Mononuclear cell (primary cell): ENCODE data around the gene SGMS1. TPM values are rescaled to one million over a fixed set of nuclear protein-coding genes. Genes with fewer than 3 reads are reported as not detected.

Experiments used
- H3K27me3 ChIP-seq: 2 replicates; pipeline ENCODE4 v1.6.0; 2011; ENCODE audit warnings: low read length, control low read depth; ENCODE audit not compliant: insufficient read depth
- H3K4me1 ChIP-seq: 2 replicates; pipeline ENCODE4 v1.5.1; 2011; ENCODE audit warnings: mild to moderate bottlenecking, low read length, control low read depth; ENCODE audit not compliant: insufficient read depth
- H3K4me3 ChIP-seq: 2 replicates; pipeline ENCODE4 v1.5.1; 2011; ENCODE audit warnings: mild to moderate bottlenecking, low read length, moderate library complexity
- H3K9me3 ChIP-seq: 2 replicates; pipeline ENCODE4 v1.5.1; 2011; ENCODE audit warnings: low read depth, mild to moderate bottlenecking, control low read depth, low read length
- total RNA-seq: library from RNA; depleted of rRNA; stranded (reverse); fragments of >200 nt; gene quantifications from one replicate; pipeline ENCODE4 v1.2.3, GENCODE V29; 2012

The SGMS1 gene
- total RNA-seq, 1 donor = 62.8 TPM

GRCh38 chr10:50585921-50586739 lies 37.6 kb downstream of the SGMS1 start:
- H3K4me3 ChIP-seq = no peak overlapping the region
- peaks cover 19% of the 10 kb centered on the region for H3K4me1 ChIP-seq
- no peaks in the 10 kb centered on the region for H3K27me3 ChIP-seq
- H3K9me3 ChIP-seq = no peaks in the 10 kb centered on the region

DNA sequence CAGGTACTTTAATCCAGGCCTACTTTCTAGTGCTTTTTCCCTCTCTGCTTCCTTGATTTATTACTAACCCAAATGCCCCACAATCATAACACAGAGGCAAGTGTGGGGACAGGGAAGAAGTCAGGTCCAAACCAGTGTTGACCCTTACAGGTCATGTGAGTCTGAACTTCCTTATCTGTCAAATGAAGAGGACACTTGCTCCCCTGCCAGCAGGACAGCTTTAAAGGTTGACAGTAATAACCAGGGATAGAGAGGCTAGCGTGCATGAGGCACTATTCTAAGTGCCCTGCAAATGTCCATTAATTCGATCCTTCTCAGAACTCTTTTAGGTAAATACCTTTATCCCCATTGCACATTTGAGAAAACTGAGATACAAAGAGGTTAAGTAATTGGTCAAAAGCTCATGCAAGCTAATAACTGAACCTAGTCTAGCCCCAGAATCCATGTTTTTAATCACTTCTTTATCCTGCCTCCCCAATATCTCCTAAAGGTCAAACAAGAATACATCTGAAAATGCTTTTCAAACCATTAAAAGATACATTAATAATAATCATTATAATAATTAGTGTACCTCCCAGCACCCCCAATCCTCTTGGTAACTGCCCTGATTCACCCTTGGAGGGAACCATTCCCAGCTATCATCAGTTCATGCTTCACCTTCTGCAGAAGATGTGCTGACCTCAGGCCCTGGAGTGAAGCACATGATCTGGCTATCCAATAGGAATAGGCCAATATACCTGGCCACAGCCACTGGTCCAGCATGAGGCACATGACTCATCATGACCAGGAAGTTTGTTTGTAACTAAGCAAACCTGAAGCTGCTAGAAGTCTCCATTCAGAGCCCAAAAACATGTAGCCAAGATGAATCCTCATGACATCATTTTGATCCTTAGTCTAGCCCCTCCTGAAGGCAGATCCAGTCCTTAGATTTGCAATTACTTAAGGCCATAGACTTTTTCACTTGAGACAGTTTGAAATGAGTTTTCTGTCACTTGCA lies 40.7 kb downstream of the SGMS1 start:
- Histone ChIP-seq H3K27me3 (no peaks in the 10 kb centered on the region), H3K9me3 (no peaks in the 10 kb centered on the region), H3K4me1 (peaks cover 25% of the 10 kb centered on the region), H3K4me3 (no peak overlapping the region)

- Histone ChIP-seq H3K9me3 (no peaks in the 10 kb centered on the region), H3K4me1 (peaks cover 31% of the 10 kb centered on the region), H3K4me3 (no peak overlapping the region), H3K27me3 (no peaks in the 10 kb centered on the region)
These were observed 41.7 kb downstream of the SGMS1 start for GRCh38 chr10:50582046-50582445.

DNA sequence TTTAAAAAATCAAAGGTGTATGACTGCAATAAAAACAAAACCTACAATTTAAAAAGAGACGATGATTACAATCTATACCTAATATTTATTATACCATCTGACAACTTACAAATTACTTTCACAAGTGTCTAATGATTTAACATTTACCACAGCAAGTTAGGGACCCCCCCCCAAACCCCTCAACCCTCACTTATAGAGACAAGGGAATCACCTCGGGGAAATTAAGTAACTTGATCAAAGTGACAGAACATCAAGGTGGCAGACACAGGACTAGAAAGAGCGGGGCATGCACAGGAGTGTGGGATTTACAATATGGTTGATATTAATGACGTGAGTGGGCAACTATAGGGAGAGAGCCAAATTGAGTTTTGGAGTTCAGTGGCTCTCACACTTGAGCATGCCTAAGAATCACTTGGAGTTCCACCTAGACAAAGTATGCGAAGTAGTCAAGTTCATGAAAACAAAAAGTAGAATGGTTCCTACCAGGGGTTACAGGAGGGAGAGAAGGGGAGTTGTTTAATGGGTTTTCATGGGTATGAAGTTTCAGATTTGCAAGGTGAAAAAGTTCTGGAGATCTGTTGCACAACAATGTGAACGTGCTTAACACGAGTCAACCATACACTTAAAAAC lies 43.4 kb downstream of the SGMS1 start:
- Histone ChIP-seq H3K27me3 (no peaks in the 10 kb centered on the region), H3K4me3 (no peak overlapping the region), H3K4me1 (peaks cover 27% of the 10 kb centered on the region)

DNA sequence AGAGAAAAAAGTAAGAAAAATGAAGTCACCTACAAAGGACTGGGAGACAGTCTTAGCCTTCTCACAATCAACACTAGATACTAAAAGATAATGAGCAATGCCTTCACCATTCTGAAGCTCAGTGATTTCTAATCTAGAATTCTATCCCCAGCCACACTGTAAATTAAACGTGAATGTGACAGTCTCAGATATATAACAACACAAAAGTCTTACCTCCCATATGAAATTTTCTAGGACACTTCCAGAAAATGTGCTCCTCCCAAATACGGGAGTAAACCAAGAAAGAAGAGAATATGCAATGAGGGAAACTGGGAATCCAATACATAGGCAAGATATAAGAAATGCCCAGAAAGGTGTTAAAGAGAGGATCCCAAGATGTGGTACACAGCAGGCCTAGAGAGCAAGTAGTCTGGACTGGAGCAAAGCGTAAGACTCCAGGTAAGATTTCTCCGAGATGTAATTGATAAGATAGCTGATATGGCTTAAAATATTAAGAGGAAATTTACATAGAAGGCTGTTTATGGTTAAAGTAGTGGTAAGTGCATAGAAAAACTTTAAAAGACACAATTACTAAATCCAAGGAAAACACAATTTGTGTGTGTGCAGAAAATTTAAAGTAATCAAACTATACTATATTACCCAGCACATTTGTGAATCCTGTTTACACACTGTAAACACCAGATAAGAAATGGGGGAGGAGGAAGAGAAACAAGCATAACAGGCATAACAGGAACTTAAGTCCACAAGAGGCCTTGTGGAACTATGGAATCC lies 44.1 kb downstream of the SGMS1 start:
- no peak overlapping the region for H3K4me3 ChIP-seq
- peaks cover 27% of the 10 kb centered on the region for H3K4me1 ChIP-seq
- no peaks in the 10 kb centered on the region for H3K27me3 ChIP-seq
- H3K9me3 ChIP-seq = no peaks in the 10 kb centered on the region

More for the DNA sequence above, 43.4 kb downstream of the SGMS1 start:
- no peaks in the 10 kb centered on the region for H3K9me3 ChIP-seq

DNA sequence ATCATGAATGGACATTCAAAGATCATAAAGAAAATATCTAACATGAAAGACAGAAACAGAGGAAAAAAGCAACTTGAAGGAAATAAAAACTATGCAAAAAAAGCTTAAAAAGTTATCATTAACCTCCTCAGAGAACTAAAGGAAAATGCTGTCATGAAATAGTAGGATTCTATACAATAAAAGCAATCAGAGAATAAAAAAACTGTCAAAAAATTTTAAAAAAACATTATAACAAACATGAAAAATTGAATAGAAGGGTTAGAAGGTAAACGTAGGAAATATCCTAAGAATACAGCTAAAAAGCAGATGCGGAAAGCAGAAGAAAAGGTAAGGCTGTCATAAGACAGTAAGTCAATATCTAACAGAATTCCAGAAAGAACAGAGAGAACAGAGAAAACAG lies 44.8 kb downstream of the SGMS1 start:
- Histone ChIP-seq H3K4me1 (peaks cover 27% of the 10 kb centered on the region), H3K9me3 (no peaks in the 10 kb centered on the region), H3K27me3 (no peaks in the 10 kb centered on the region)

GRCh38 chr10:50577681-50578350 lies 45.9 kb downstream of the SGMS1 start:
- H3K9me3 ChIP-seq = no peaks in the 10 kb centered on the region
- H3K4me1 ChIP-seq = peaks cover 27% of the 10 kb centered on the region
- no peak overlapping the region for H3K4me3 ChIP-seq
- no peaks in the 10 kb centered on the region for H3K27me3 ChIP-seq

More for the DNA sequence above, 44.8 kb downstream of the SGMS1 start:
- H3K4me3 ChIP-seq = no peak overlapping the region

- H3K9me3 ChIP-seq = no peaks in the 10 kb centered on the region
- no peak overlapping the region for H3K4me3 ChIP-seq
- H3K27me3 ChIP-seq = no peaks in the 10 kb centered on the region
- peaks cover 23% of the 10 kb centered on the region for H3K4me1 ChIP-seq
These were observed 46.7 kb downstream of the SGMS1 start for GRCh38 chr10:50577010-50577409.

DNA sequence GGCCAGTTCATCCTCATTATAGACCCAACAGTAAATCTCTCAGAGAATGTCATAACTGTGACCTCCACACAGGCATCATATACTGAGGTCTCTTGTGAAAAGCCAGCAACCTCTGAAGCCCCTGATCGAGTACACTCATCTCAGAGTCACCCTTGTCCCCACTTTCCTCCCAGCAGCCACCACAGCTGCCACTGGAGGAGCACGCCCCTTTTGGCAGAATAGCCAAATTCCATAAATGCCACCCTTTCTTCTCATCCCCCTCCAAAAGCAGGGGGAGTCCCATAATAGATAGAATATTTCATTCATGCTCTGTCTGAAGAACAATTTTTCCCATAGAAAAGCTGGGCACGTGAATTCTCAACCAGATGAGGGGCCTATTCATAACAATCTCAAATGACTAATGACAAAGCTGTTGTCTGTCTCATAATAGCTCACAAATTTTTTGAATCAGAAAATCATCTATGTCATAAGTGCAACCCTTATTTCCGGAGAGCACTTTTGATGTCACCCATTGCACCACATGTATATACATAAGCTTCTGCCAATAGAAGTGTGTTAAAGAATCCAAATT lies 47.4 kb downstream of the SGMS1 start:
- Histone ChIP-seq H3K4me3 (no peak overlapping the region), H3K9me3 (no peaks in the 10 kb centered on the region), H3K4me1 (peaks cover 23% of the 10 kb centered on the region), H3K27me3 (no peaks in the 10 kb centered on the region)

DNA sequence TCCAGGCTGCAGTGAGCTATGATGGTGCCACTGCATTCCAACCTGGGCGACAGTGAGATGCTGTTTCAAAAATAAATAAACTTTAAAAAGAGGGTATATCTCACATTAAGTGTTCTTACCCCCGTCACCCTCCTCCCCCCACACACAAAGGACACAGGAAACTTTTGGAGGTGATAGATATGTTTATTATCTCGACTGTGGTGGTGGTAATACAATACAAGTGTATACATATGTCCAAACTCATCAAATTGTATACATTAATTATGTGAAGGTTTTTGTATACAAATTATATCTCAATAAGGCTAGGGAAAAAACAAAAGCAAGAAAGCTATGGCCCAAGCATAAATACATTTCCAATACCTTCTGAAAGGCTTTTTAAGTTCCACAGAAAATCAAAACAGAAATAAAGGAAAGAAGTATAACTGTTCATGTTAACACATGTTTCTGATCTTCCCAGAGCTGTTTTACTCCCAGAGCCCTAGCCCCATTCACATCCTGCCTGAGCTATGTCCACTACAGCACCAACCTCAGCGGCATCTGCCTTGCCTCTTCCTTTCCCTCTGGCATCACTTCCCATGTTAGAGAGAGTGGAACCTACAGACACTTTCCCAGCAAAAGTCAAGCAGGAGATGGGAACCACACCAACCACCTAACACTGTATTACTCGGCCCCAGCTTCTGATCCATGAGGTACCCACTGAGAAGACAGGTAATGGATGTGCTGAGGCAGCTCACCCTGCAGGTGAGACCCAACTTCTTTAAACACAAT lies 48.1 kb downstream of the SGMS1 start:
- Histone ChIP-seq H3K4me1 (peaks cover 17% of the 10 kb centered on the region), H3K27me3 (no peaks in the 10 kb centered on the region), H3K9me3 (no peaks in the 10 kb centered on the region), H3K4me3 (no peak overlapping the region)

- no peak overlapping the region for H3K4me3 ChIP-seq
- no peaks in the 10 kb centered on the region for H3K9me3 ChIP-seq
These were observed 48.8 kb downstream of the SGMS1 start for GRCh38 chr10:50574931-50575330.

DNA sequence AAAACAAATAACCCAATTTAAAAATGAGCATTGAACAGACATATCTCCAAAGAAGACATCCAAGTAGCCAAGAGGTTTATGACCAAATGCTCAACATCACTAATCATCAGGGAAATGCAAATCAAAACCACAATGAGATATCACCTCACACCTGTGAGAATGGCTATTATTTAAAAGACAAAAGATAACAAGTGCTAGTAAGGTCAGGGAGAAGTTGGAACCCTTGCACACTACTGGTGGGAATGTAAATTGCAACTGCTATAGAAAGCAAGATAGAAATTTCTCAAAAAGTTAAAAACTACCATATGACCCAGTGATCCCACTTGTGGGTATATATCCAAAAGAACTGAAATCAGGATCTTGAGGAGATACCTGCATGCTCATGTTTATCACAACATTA lies 49.5 kb downstream of the SGMS1 start:
- H3K9me3 ChIP-seq = no peaks in the 10 kb centered on the region
- no peak overlapping the region for H3K4me3 ChIP-seq
- H3K27me3 ChIP-seq = no peaks in the 10 kb centered on the region
- peaks cover 17% of the 10 kb centered on the region for H3K4me1 ChIP-seq

More at GRCh38 chr10:50574931-50575330, 48.8 kb downstream of the SGMS1 start:
- no peaks in the 10 kb centered on the region for H3K27me3 ChIP-seq
- H3K4me1 ChIP-seq = peaks cover 17% of the 10 kb centered on the region

- Histone ChIP-seq H3K9me3 (no peaks in the 10 kb centered on the region), H3K4me3 (no peak overlapping the region), H3K4me1 (peaks cover 5% of the 10 kb centered on the region)
These were observed 51.7 kb downstream of the SGMS1 start for GRCh38 chr10:50572017-50572491.

More at GRCh38 chr10:50572017-50572491, 51.7 kb downstream of the SGMS1 start:
- no peaks in the 10 kb centered on the region for H3K27me3 ChIP-seq
